OCI-LY7 (cell line): ENCODE measurements around the gene SEC22A.

Experiments
- CTCF ChIP-seq: fragments of 200-600 bp; sonication (generic); conservative IDR thresholded peaks from 2 replicates; pipeline ENCODE4 v1.5.1; 2014; ENCODE audit warnings: mild to moderate bottlenecking, antibody characterized with exemption, low read length, moderate library complexity, mixed read lengths
- EZH2phosphoT487 ChIP-seq: fragments of 200-600 bp; sonication (generic); IDR thresholded peaks from 2 replicates; pipeline ENCODE4 v1.6.1; 2018; ENCODE audit warnings: low read depth, borderline replicate concordance, mild to moderate bottlenecking, mixed run types, antibody characterized with exemption, low read length, moderate library complexity, mixed read lengths

- TF ChIP-seq CTCF (peak; percentile 41; the same call in 1 of the 2 replicates), EZH2phosphoT487 (no peak)
Observed at GRCh38 chr3:123297627-123297899, 95.8 kb downstream of the SEC22A start.
